WTC11 (cell line): ENCODE measurements around the gene KCNMA1. TPM values are rescaled to one million over a fixed set of nuclear protein-coding genes. Genes with fewer than 3 reads are reported as not detected.

Experiments used
- ATAC-seq: fragments of 200-7000 bp; cut with Tn5 transposase; 2 replicates; pipeline ENCODE4 v1.10.0; 2021; ENCODE audit warnings: mild to moderate bottlenecking, moderate library complexity
- CTCF ChIA-PET: fragments of 300-600 bp; sonication (Branson Sonifier 250); formaldehyde crosslinking; loops from one replicate; lab custom pipeline; 2021; ENCODE audit warnings: antibody characterized with exemption; lab: Charles Lee
- POLR2A ChIA-PET: fragments of 350-600 bp; sonication (Branson Sonifier 250); formaldehyde crosslinking; loops from one replicate; lab custom pipeline; 2021; ENCODE audit warnings: antibody characterized with exemption; lab: Charles Lee
- DNase-seq: peaks from one replicate; pipeline ENCODE4 v3.0.0; 2021; ENCODE audit warnings: low spot score
- H3K27ac Mint-ChIP-seq: 2 replicates; pipeline ENCODE4 v1.8.0; 2021; ENCODE audit warnings: mixed read lengths
- H3K27me3 Mint-ChIP-seq: 2 replicates; pipeline ENCODE4 v1.8.0; 2021; ENCODE audit warnings: low read depth, mild to moderate bottlenecking, moderate library complexity, mixed read lengths
- H3K36me3 Mint-ChIP-seq: 2 replicates; pipeline ENCODE4 v1.8.0; 2021; ENCODE audit warnings: mixed read lengths
- H3K4me1 Mint-ChIP-seq: 2 replicates; pipeline ENCODE4 v1.8.0; 2022; ENCODE audit warnings: mixed read lengths
- H3K4me3 Mint-ChIP-seq: 2 replicates; pipeline ENCODE4 v1.8.0; 2021; ENCODE audit warnings: mild to moderate bottlenecking, moderate library complexity, mixed read lengths
- H3K9me3 Mint-ChIP-seq: 2 replicates; pipeline ENCODE4 v1.8.0; 2021; ENCODE audit warnings: mixed read lengths
- ATF2 ChIP-seq: sonication (generic); formaldehyde crosslinking; IDR thresholded peaks from 2 replicates; pipeline ENCODE4 v1.8.1; 2022; ENCODE audit warnings: low read depth, missing genetic modification reagents, borderline replicate concordance
- ATF6 ChIP-seq: sonication (generic); formaldehyde crosslinking; IDR thresholded peaks from 2 replicates; pipeline ENCODE4 v1.8.1; 2023; ENCODE audit warnings: mild to moderate bottlenecking, missing genetic modification reagents
- CREM ChIP-seq: sonication (generic); formaldehyde crosslinking; IDR thresholded peaks from 2 replicates; pipeline ENCODE4 v1.8.1; 2022; ENCODE audit warnings: mild to moderate bottlenecking, missing genetic modification reagents, moderate library complexity
- ELF4 ChIP-seq: sonication (generic); formaldehyde crosslinking; IDR thresholded peaks from 2 replicates; pipeline ENCODE4 v1.8.1; 2022; ENCODE audit warnings: low read depth, mild to moderate bottlenecking, moderate library complexity, missing genetic modification reagents
- ESRRA ChIP-seq: sonication (generic); formaldehyde crosslinking; IDR thresholded peaks from 2 replicates; pipeline ENCODE4 v1.8.1; 2022; ENCODE audit warnings: mild to moderate bottlenecking, missing genetic modification reagents, borderline replicate concordance
- FOXP4 ChIP-seq: sonication (generic); formaldehyde crosslinking; IDR thresholded peaks from 2 replicates; pipeline ENCODE4 v1.8.0; 2022; ENCODE audit warnings: mild to moderate bottlenecking, missing genetic modification reagents
- MXD4 ChIP-seq: fragments of 250-450 bp; sonication (Bioruptor Pico); IDR thresholded peaks from 2 replicates; pipeline ENCODE4 v1.8.0; 2021; ENCODE audit warnings: mild to moderate bottlenecking, moderate library complexity, borderline replicate concordance
- NR1H2 ChIP-seq: sonication (generic); formaldehyde crosslinking; IDR thresholded peaks from 2 replicates; pipeline ENCODE4 v1.9.0; 2021; ENCODE audit warnings: mild to moderate bottlenecking, moderate library complexity, missing genetic modification reagents
- NR3C1 ChIP-seq: sonication (generic); formaldehyde crosslinking; conservative IDR thresholded peaks from 2 replicates; pipeline ENCODE4 v1.8.1; 2023; ENCODE audit warnings: low read depth, mild to moderate bottlenecking, missing genetic modification reagents
- PRDM15 ChIP-seq: sonication (generic); formaldehyde crosslinking; IDR thresholded peaks from 2 replicates; pipeline ENCODE4 v1.8.0; 2022; ENCODE audit warnings: missing genetic modification reagents
- PREB ChIP-seq: sonication (generic); formaldehyde crosslinking; IDR thresholded peaks from 2 replicates; pipeline ENCODE4 v1.8.1; 2022; ENCODE audit warnings: mild to moderate bottlenecking, missing genetic modification reagents, moderate library complexity, borderline replicate concordance
- PRRX2 ChIP-seq: fragments of 250-450 bp; sonication (Bioruptor Pico); IDR thresholded peaks from 2 replicates; pipeline ENCODE4 v1.8.0; 2021; ENCODE audit warnings: mild to moderate bottlenecking
- SMAD3 ChIP-seq: sonication (generic); formaldehyde crosslinking; IDR thresholded peaks from 2 replicates; pipeline ENCODE4 v1.8.0; 2022; ENCODE audit warnings: missing genetic modification reagents, mild to moderate bottlenecking, borderline replicate concordance
- SMAD4 ChIP-seq: sonication (generic); formaldehyde crosslinking; IDR thresholded peaks from 2 replicates; pipeline ENCODE4 v1.8.0; 2022; ENCODE audit warnings: mild to moderate bottlenecking, missing genetic modification reagents
- TP53 ChIP-seq: sonication (generic); formaldehyde crosslinking; IDR thresholded peaks from 2 replicates; pipeline ENCODE4 v1.8.1; 2023; ENCODE audit warnings: mild to moderate bottlenecking, missing genetic modification reagents
- USF1 ChIP-seq: sonication (generic); formaldehyde crosslinking; IDR thresholded peaks from 2 replicates; pipeline ENCODE4 v1.8.0; 2022; ENCODE audit warnings: mild to moderate bottlenecking, missing genetic modification reagents
- ZMAT4 ChIP-seq: fragments of 250-450 bp; sonication (Bioruptor Pico); IDR thresholded peaks from 2 replicates; pipeline ENCODE4 v1.9.0; 2021; ENCODE audit warnings: mild to moderate bottlenecking
- ZNF219 ChIP-seq: sonication (generic); formaldehyde crosslinking; IDR thresholded peaks from 2 replicates; pipeline ENCODE4 v1.8.0; 2023; ENCODE audit warnings: missing genetic modification reagents, mild to moderate bottlenecking, borderline replicate concordance
- ZNF317 ChIP-seq: sonication (generic); formaldehyde crosslinking; IDR thresholded peaks from 2 replicates; pipeline ENCODE4 v1.8.1; 2023; ENCODE audit warnings: low read depth, mild to moderate bottlenecking, moderate library complexity, missing genetic modification reagents, borderline replicate concordance
- total RNA-seq: library from RNA; stranded (reverse); gene quantifications from 3 replicates; pipeline ENCODE4 v1.2.3, GENCODE V29; 2021

The KCNMA1 gene
- total RNA-seq, 1 experiment from 2014 or later = 7.3 TPM

GRCh38 chr10:77245953-77246352, 391.7 kb downstream of the KCNMA1 start (continued):
- TF ChIP-seq USF1 = no peak

- Mint-ChIP-seq H3K36me3 (no peaks in the 10 kb centered on the region), H3K4me1 (peaks cover 8% of the 10 kb centered on the region), H3K9me3 (no peaks in the 10 kb centered on the region), H3K27ac (no peak overlapping the region)
- ATAC-seq (no peak), DNase-seq (no peak)
- CTCF ChIA-PET = interaction anchor here (1.8 kb wide), 1 partner anchor 79 kb away, joined by 6 read pairs; no protein-coding TSS in a partner anchor
- TF ChIP-seq PRRX2 (CRISPR knock-in tag) (no peak), SMAD4 (CRISPR knock-in tag) (no peak), ATF2 (no peak), ATF6 (CRISPR knock-in tag) (no peak), USF1 (no peak), ZMAT4 (CRISPR knock-in tag) (no peak), PREB (CRISPR knock-in tag) (no peak), PRDM15 (CRISPR knock-in tag) (no peak), MXD4 (no peak), ZNF317 (no peak), SMAD3 (CRISPR knock-in tag) (no peak), ESRRA (no peak), ELF4 (CRISPR knock-in tag) (no peak), ZNF219 (CRISPR knock-in tag) (no peak), TP53 (no peak), NR3C1 (CRISPR knock-in tag) (no peak), FOXP4 (CRISPR knock-in tag) (no peak), NR1H2 (CRISPR knock-in tag) (no peak), CREM (CRISPR knock-in tag) (no peak)
- TF ChIP-seq, all 79 proteins: peak for 0
- no peak overlapping the region for H3K4me3 Mint-ChIP-seq
- no peaks in the 10 kb centered on the region for H3K27me3 Mint-ChIP-seq
- POLR2A ChIA-PET = no interaction called here
Observed at GRCh38 chr10:77244746-77245145, 392.9 kb downstream of the KCNMA1 start.
